NCI-H526 (cell line): ENCODE data around the gene SHISA5.
A peak's percentile ranks its signal among the peaks of the same experiment; 100 is the strongest.
"Not testable (repeated sequence)": the region's sequence is repeated elsewhere in the genome, so short reads cannot be mapped to it uniquely, and the experiment has no call there.

ENCODE experiments used
- DNase-seq, 2 experiments: peaks; one replicate each; lab custom pipeline; 2025; lab: John Stamatoyannopoulos, UW

SHISA5 gene

GRCh38 chr3:48477959-48478520 is 25.9 kb downstream of the SHISA5 start:
- DNase-seq, result no peak

DNA sequence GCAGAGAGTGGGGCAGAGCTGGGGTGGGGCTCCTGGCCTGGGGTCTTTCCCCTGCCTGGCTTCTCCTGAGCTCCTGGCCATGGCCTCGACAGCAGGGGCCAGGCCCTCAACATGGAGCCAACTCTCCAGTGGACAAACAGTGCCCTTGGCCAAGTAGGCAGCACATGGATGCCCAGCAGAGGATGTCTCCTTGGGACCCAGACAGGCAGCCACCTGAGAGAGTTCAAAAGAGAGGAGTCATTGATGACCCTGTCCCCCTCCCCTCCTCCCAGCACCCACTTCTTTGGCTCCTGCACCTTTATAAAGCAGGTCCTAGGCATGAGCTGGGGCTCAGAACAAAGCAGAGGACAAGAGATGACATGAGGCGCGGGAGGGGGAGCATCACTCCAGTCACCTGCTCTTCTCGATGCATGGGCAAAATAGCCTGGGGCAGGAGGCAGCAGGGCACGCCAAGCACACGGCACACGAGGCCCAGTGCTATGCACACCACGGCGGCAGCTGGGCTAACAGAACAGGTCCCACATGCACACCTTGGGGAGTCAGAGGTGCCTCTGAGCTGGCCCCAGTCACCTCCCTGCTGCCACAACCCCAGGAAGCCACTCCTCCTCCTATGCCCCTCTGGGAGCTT is 27.4 kb downstream of the SHISA5 start:
- DNase-seq, result no peak

DNA sequence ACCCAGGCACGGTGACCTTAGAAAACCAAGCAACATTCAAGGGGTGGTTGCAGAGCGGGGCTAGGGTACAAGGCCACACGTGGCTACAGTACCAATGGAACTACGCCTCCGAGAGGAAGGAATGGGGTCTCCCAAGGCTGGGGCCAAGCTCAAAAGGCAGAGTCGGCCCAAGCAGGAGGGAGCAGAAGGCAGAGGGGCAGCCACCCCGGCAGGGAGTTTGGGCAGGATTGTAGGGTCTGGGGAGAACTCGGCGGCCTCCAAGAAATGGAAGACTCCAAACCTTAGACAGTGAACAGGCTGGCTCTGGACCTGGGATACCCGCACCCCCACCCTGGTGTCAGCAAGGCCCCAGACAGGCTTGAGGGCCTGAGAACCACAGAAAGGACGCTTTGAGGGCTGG is 28.8 kb downstream of the SHISA5 start:
- no peak for DNase-seq

GRCh38 chr3:48474619-48475018 is 29.4 kb downstream of the SHISA5 start:
- DNase-seq, result no peak

DNA sequence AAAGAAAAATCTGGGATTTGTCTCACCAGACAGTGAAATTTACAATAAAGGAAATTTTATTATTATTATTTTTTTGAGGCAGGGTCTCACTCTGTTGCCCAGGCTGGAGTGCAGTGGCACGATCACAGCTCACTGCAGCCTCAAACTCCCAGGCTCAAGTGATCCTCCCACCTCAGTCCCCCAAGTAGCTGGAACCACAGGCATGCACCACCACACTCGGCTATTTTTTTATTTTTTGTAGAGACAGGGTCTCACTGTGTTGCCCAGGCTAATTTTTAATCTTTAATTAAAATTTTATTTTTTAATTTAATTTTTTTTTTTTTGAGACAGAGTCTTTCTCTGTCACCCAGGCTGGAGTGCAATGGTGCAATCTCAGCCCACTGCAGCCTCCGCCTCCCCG is 29.9 kb downstream of the SHISA5 start:
- DNase-seq, result not testable (repeated sequence)

DNA sequence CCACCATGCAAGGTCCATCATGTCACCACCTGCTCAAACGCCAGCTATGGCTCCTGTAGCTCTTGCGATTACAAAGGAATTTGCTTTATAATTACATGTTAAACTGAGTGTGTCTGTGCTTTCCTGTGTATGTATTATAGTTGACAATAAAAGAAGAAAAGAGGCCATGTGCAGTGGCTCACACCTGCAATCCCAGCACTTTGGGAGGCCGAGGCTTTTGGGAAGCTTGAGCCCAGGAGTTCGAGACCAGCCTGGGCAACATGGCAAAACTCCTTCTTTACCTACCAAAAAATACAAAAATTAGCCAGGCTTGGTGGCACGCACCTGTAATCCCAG is 30.4 kb downstream of the SHISA5 start:
- no peak for DNase-seq

DNA sequence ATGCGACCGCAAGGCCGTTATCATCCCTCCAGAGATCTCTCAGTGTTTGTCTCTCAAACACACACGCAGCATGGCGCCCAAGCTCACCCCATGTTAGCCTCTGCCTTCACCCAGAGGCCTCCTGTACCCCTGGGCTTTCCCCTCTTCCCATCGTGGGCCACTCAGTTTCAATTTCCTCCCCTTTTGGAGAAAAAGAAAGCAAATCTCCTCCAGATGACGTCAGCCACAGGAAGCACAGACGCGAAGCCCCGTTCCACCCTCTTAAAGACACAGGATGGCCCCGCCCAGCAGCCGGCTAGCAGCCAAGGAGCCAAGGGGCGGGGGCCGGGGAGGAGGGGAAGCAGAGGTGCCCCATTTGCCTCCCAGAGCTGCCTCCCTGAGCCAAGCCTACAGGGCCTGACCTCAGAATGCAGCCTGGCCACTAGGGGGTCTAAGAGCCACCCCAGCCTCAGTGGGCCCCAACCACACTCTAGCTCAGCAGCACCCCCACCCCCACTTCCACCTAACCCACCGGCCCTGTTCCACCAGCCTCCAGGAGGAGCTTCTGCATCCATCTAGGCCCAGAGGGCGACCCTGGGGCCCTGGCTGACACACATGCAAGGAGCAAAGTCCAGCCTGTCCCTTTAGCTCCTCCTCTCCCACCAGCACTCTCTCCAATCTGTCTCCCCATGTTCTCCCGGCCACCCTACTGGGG is 30.9 kb downstream of the SHISA5 start:
- DNase-seq, result peak; percentile 9 to 60

DNA sequence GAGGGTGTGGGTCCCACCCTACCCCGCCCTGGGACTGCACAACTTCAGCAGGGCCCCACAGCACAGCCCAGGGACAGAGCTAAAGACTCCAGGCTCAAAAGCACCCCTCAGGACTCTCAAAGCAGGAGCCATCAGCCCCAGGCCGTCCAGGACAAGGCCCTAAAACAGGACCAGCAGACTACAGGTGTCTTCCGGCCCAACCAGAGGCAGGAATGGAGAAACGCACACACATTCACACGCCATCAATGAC is 31.4 kb downstream of the SHISA5 start:
- DNase-seq, result no peak

DNA sequence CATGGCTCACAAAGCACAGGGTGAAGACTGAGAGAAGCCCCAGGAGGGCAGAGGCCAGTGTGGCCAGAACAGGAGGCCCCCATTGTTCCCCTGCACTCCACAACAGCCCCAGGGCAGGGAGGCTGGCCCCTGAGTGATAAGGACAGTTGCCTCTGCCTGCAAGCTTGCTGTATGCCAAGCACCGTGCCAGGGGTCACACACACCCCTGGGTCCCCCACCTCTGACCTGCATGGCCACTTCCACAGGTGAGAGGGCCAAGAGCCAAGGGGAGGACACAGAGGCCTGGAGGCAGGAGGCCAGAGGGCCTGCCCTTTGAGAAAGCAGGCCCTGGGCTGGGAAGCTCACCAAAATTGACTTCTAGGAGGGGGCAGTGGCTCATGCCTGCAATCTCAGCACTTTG is 33.7 kb downstream of the SHISA5 start:
- no peak for DNase-seq

- no peak for DNase-seq
These were observed 34.7 kb downstream of the SHISA5 start for GRCh38 chr3:48469046-48469915.

DNA sequence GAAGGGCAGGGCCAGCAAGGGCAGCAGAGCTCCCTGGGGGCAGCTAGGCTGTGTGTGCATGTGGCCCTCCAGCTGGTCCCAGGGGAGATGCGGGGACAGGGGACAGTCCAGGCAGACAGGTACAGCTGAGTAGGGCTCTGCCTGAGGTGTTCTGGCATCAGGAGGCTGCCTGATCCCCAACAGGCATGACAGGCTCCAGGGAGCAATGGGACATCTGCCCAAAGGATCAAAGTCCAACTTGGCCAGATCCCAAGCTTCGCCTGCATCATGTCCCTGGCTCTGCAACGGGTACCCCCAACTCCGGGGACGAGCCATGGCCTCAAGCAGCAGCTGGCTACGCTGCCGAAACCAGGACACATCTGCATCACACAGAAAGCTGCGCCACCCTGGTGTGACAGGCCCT is 35.6 kb downstream of the SHISA5 start:
- no peak for DNase-seq

- no peak for DNase-seq
These were observed 36.3 kb downstream of the SHISA5 start for GRCh38 chr3:48467473-48468267.

DNA sequence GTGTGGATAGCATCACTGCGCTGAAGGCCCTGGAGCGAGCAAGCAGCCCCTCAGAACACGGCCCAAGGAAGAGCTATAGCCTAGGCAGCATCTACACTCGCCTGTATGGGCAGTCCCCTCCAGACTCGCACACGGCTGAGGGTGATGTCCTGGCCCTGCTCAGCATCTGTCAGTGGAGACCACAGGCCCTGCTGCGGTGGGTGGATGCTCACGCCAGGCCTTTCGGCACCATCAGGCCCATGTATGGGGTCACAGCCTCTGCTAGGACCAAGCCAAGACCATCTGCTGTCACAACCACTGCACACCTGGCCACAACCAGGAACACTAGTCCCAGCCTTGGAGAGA is 36.9 kb downstream of the SHISA5 start:
- no peak for DNase-seq

- DNase-seq, result no peak
These were observed 37.4 kb downstream of the SHISA5 start for GRCh38 chr3:48466386-48467109.

GRCh38 chr3:48465531-48466378 is 38.2 kb downstream of the SHISA5 start:
- peak; percentile 80 to 90 for DNase-seq

GRCh38 chr3:48465237-48465530 is 38.8 kb downstream of the SHISA5 start:
- no peak for DNase-seq

DNA sequence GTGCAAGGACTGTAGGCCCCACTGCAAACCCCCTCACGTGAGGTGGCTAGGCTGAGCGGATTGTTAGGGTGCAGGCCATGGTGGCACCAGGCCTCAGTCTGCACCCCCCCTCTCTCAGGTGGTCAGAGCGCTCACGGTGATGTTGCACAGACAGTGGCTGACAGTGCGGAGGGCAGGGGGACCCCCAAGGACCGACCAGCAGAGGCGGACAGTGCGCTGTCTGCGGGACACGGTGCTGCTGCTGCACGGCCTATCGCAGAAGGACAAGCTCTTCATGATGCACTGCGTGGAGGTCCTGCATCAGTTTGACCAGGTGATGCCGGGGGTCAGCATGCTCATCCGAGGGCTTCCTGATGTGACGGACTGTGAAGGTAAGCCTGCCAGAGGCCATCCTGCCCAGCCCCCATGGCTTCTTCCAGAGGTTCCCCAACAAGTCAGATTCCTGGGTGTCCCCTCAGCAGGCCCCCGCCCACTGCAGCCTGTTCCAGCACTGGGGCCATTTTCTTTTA is 39.2 kb downstream of the SHISA5 start:
- DNase-seq, result no peak

DNA sequence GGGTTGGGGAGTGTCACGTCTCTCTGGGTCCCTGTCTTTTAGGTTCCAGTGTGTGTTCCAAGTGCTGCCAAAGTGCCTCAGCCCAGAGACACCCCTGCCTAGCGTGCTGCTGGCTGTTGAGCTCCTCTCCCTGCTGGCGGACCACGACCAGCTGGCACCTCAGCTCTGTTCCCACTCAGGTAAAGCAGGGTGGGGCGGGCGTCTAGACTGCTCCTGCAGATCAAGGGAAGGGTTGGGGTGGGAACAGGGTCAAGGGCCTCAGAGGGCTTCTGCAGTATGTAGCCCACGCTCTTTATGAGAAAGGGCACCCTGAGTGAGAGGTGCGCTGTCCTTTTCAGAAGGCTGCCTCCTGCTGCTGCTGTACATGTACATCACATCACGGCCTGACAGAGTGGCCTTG is 40.3 kb downstream of the SHISA5 start:
- no peak for DNase-seq

DNA sequence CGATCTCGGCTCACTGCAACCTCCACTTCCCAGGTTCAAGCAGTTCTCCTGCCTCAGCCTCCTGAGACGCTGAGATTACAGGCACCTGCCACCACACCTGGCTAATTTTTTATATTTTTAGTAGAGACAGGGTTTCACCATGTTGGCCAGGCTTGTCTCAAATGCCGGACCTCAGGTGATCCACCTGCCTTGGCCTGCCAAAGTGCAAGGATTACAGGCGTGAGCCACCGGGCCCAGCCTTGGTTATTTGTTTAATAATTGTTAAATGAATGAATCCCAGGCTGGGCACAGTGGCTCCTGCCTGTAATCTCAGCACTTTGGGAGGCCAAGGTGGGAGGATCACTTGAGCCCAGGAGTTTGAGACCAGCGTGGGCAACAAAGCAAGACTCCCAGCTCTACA is 42.2 kb downstream of the SHISA5 start:
- not testable (repeated sequence) for DNase-seq

GRCh38 chr3:48460517-48460902 is 43.5 kb downstream of the SHISA5 start:
- DNase-seq, result no peak
